ENCODE results near the gene ST3GAL3. TPM values are rescaled to one million over a fixed set of nuclear protein-coding genes. Genes with fewer than 3 reads are reported as not detected.

Gene ST3GAL3
- total and polyA plus RNA-seq, 8 donors: 5.6 to 11.4 (median 8.6) TPM

DNA sequence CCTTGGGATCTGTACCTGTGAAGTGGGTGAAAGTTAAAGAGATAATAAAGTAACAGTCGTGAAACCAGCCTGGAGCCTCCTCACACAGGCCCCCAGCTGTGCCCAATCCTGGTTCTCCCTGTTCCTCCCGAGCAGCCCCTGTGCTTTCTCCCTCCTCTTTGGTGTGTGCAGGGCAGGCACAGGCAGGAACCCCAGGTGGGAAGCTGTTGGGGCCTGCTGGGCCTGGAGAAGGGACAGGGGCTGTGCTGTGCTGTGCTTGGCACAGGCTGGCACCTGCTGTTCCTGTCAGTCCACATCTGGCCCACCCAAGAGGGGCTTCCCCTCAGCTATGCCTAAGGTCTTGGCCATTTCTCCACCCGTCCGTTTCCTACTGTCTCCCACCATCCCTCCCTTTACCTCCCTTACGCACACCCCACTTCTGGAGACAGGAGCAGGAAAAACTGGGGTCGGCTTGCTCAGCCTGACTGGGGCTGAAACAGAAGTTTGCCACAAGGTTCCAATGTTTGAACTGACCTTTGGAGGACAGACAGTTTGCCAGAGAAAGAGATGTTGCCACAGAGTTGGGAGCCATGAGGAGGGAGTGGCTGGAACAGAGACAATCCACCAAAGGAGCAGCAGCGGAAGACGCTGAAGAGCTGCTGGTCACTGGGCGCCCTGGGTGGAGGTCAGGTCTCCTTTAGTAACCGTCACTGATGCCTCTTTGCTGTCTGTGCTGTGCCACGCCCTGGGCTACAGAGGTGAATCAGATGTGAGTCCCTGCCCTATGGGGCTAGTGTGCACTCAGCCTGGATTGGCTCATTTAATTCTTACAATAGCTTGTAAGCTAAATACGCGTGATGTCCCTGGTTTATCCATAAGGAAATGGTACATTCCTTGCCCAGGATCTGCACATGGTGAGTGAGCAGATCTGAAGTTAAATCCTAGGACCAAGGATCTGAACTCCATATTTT lies 207.5 kb downstream of the ST3GAL3 start:
- Histone ChIP-seq H3K27me3 (no peaks in the 10 kb centered on the region), H3K36me3 (no peaks in the 10 kb centered on the region), H3K4me3 (no peak overlapping the region), H3K9me3 (no peaks in the 10 kb centered on the region), H3K27ac (no peak overlapping the region), H3K4me1 (no peaks in the 10 kb centered on the region)
- DNase-seq (no peak), FAIRE-seq (no peak), ATAC-seq (no peak)
- WGBS, 2 donors: 86 to 89% methylated on average over 12 to 13 of the region's 13 CpGs
- intact Hi-C loops (cut with DNase I): no loop called here
- TF ChIP-seq, protein P1, sequence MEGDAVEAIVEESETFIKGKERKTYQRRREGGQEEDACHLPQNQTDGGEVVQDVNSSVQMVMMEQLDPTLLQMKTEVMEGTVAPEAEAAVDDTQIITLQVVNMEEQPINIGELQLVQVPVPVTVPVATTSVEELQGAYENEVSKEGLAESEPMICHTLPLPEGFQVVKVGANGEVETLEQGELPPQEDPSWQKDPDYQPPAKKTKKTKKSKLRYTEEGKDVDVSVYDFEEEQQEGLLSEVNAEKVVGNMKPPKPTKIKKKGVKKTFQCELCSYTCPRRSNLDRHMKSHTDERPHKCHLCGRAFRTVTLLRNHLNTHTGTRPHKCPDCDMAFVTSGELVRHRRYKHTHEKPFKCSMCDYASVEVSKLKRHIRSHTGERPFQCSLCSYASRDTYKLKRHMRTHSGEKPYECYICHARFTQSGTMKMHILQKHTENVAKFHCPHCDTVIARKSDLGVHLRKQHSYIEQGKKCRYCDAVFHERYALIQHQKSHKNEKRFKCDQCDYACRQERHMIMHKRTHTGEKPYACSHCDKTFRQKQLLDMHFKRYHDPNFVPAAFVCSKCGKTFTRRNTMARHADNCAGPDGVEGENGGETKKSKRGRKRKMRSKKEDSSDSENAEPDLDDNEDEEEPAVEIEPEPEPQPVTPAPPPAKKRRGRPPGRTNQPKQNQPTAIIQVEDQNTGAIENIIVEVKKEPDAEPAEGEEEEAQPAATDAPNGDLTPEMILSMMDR (IDR thresholded peaks at IDR 0.05): no peak

DNA sequence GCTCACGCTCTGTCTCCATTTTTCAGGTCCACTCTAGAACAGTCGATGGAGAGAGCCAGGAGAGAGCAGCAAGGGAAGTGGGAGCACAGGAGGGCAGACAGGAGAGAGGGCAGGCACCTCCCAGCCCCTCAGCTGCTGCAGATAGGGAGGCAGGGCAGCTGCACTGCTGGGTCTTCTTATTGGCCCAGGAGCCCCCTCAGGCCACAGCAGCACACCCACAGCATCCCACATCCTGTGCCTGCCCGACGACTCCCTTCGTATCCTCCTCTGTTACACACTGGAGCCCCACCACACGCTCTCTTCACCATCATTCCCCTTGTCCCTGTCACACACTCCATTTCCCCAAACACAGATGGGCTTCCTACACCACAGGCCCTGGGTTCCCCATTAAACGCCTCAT lies 212.6 kb downstream of the ST3GAL3 start:
- ATAC-seq: no peak

DNA sequence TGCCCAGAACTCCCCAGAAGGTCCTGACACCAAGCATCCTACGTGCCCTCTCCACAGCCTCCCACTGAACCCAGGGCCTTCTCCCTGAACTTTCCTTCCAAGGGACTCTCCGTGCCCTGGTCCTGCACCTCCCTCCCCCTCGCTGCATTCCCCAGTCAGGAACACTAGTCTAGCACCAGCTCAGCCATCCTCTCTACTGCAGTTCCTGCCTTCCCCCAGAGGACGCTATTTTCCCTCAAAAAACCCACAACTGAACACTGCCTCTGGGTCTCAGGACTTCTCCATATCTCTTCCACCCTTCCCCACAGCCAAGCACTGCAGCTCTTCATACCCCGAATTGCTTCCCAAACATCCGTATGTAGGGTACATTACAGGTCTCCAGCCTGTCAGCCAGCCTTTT lies 213.7 kb downstream of the ST3GAL3 start:
- no peaks in the 10 kb centered on the region for H3K36me3 ChIP-seq
- 91 to 96% methylated on average over 6 of the region's 6 CpGs for WGBS, 2 donors

More for the DNA sequence above, 212.6 kb downstream of the ST3GAL3 start:
- TF ChIP-seq, protein P1 (IDR thresholded peaks at IDR 0.05): no peak
- FAIRE-seq: no peak
- H3K9me3 ChIP-seq: no peaks in the 10 kb centered on the region
- DNase-seq: no peak
- no peak overlapping the region for H3K4me3 ChIP-seq
- no peak overlapping the region for H3K27ac ChIP-seq
- no peaks in the 10 kb centered on the region for H3K27me3 ChIP-seq
- intact Hi-C loops (cut with DNase I): no loop called here
- no peaks in the 10 kb centered on the region for H3K36me3 ChIP-seq
- H3K4me1 ChIP-seq: no peaks in the 10 kb centered on the region
- WGBS, 2 donors: 90 to 92% methylated on average over 7 of the region's 7 CpGs

DNA sequence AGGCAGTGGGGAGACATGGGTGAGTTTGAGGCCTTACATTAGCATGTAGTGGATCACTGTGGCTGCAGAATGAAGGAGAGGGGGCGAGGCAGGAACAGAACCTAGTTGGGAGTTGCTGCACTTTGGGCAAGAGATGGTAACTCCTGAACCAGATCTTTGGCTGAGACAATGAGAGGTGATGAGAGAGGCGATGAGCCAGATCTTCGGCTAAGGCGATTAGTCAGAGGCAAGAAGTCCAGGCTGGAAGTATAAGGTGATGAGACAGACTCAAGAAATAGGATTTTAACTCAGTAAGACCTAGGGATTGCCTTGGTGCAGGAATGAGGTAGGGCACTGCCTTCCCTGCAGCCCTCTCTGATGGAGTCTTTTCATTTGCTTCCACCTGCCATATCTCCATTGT lies 217.2 kb downstream of the ST3GAL3 start:
- H3K4me3 ChIP-seq: no peak overlapping the region
- intact Hi-C loops (cut with DNase I): no loop called here
- DNase-seq (no peak), ATAC-seq (no peak), FAIRE-seq (no peak)
- no peaks in the 10 kb centered on the region for H3K27me3 ChIP-seq
- WGBS, 2 donors: 85 to 99% methylated on average over 4 of the region's 4 CpGs
- H3K36me3 ChIP-seq: no peaks in the 10 kb centered on the region
- H3K9me3 ChIP-seq: no peaks in the 10 kb centered on the region
- TF ChIP-seq, protein P1 (IDR thresholded peaks at IDR 0.05): no peak
- H3K4me1 ChIP-seq: no peaks in the 10 kb centered on the region
- H3K27ac ChIP-seq: no peak overlapping the region

More for the DNA sequence above, 213.7 kb downstream of the ST3GAL3 start:
- TF ChIP-seq, protein P1 (IDR thresholded peaks at IDR 0.05): no peak
- Histone ChIP-seq H3K4me3 (no peak overlapping the region), H3K9me3 (no peaks in the 10 kb centered on the region), H3K27ac (no peak overlapping the region), H3K27me3 (no peaks in the 10 kb centered on the region), H3K4me1 (no peaks in the 10 kb centered on the region)
- ATAC-seq: no peak
- FAIRE-seq: no peak
- DNase-seq: no peak
- intact Hi-C loops (cut with DNase I): no loop called here

DNA sequence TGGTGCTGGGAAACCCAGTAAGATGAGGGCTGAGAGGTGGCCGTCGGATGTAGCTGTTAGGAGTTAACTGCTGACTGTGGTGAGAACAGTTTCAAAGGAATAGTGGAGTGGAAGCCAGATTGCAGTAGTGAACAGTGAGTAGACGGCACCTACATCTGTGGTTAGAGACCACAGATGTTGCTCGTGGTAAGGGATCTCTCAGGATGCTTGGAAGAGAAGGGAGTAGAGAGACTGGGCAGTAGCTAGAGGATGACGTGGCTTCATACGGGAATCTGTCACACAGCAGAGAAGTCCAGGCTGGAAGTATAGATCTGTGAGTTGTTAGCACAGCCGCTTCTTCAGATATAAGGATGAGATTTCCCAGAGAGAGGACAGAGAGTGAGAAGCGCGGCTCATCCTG lies 218.5 kb downstream of the ST3GAL3 start:
- Histone ChIP-seq H3K9me3 (no peaks in the 10 kb centered on the region), H3K4me1 (no peaks in the 10 kb centered on the region), H3K36me3 (no peaks in the 10 kb centered on the region), H3K27me3 (no peaks in the 10 kb centered on the region), H3K27ac (no peak overlapping the region), H3K4me3 (no peak overlapping the region)
- FAIRE-seq (no peak), ATAC-seq (no peak), DNase-seq (no peak)
- intact Hi-C loops (cut with DNase I): no loop called here
- TF ChIP-seq, protein P1 (IDR thresholded peaks at IDR 0.05): no peak
- WGBS, 2 donors: 93 to 96% methylated on average over 9 of the region's 9 CpGs
